ENCODE results near the gene LAMB4.

DNA sequence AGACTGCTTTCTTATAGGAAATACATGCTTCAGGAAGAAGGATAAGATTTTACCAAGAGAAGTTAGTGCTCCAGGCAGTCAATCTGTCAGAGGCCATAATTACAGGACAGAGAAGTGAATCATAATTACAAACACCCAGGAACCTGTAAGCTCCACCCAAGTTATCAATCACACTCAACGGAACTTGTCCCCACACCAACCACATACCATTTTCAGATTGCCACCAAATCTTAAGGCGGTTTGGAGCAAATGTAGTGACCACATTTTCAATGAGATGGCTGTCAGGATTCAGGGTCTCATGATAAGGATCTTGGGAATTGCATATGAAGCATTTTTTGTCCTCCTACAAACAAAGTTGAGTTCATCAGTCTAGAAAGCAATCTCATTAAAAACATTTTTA is 132.0 kb downstream of the LAMB4 start:
- TF ChIP-seq, protein P1, sequence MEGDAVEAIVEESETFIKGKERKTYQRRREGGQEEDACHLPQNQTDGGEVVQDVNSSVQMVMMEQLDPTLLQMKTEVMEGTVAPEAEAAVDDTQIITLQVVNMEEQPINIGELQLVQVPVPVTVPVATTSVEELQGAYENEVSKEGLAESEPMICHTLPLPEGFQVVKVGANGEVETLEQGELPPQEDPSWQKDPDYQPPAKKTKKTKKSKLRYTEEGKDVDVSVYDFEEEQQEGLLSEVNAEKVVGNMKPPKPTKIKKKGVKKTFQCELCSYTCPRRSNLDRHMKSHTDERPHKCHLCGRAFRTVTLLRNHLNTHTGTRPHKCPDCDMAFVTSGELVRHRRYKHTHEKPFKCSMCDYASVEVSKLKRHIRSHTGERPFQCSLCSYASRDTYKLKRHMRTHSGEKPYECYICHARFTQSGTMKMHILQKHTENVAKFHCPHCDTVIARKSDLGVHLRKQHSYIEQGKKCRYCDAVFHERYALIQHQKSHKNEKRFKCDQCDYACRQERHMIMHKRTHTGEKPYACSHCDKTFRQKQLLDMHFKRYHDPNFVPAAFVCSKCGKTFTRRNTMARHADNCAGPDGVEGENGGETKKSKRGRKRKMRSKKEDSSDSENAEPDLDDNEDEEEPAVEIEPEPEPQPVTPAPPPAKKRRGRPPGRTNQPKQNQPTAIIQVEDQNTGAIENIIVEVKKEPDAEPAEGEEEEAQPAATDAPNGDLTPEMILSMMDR (IDR thresholded peaks at IDR 0.05 in 8 of 11, conservative IDR thresholded peaks at IDR 0.05 in 3 of 11), result no peak
- TF ChIP-seq POLR2A (IDR thresholded peaks at IDR 0.05), result no peak
- TF ChIP-seq POLR2AphosphoS5 (IDR thresholded peaks at IDR 0.05), result no peak
